NT2/D1 (cell line): ENCODE data around the gene TMEM121.

ENCODE experiments used
- SUZ12 ChIP-seq: IDR thresholded peaks from 2 replicates; pipeline ENCODE4 v1.6.1; 2011; ENCODE audit not compliant: insufficient read length, insufficient read depth; ENCODE audit errors: extremely low read depth
- YY1 ChIP-seq: IDR thresholded peaks from 2 replicates; pipeline ENCODE4 v1.6.1; 2011; ENCODE audit not compliant: insufficient read length, insufficient read depth
- ZNF274 ChIP-seq: IDR thresholded peaks from 2 replicates; pipeline ENCODE4 v1.6.1; 2011; ENCODE audit warnings: mild to moderate bottlenecking, low read depth, low read length

DNA sequence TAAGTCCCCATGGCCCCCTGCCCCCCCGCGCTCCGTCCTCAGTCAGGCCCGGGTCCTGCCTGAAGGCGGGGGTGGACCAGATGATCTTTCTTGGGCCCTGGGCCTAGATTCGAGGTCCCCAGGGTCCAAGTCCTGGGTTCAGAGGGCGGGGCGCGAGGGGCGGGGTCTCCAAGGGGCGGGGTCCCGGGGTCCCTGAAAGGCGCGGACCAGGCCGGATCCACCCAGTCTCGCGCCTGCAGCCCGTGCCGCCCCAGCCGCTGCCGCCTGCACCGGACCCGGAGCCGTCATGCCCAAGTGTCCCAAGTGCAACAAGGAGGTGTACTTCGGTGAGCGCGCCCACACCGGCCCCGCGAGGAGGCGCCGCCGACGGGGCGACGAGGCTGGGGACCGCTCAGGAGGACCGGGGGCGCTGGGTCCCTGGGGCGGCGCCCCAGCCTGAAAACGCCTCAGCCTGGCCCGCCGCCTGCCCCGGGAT, 39.4 kb upstream of the TMEM121 start:
- TF ChIP-seq ZNF274 (no peak), YY1 (no peak), SUZ12 (no peak)
